GM18861 (cell line): ENCODE data around the gene IL36RN.

ENCODE experiments used
- ATAC-seq: cut with Tn5 transposase; IDR thresholded peaks from one replicate; pipeline ENCODE4 v1.9.1; 2021; ENCODE audit not compliant: unreplicated experiment

IL36RN gene

GRCh38 chr2:113046465-113046864 lies 12.5 kb upstream of the IL36RN start:
- no peak for ATAC-seq

DNA sequence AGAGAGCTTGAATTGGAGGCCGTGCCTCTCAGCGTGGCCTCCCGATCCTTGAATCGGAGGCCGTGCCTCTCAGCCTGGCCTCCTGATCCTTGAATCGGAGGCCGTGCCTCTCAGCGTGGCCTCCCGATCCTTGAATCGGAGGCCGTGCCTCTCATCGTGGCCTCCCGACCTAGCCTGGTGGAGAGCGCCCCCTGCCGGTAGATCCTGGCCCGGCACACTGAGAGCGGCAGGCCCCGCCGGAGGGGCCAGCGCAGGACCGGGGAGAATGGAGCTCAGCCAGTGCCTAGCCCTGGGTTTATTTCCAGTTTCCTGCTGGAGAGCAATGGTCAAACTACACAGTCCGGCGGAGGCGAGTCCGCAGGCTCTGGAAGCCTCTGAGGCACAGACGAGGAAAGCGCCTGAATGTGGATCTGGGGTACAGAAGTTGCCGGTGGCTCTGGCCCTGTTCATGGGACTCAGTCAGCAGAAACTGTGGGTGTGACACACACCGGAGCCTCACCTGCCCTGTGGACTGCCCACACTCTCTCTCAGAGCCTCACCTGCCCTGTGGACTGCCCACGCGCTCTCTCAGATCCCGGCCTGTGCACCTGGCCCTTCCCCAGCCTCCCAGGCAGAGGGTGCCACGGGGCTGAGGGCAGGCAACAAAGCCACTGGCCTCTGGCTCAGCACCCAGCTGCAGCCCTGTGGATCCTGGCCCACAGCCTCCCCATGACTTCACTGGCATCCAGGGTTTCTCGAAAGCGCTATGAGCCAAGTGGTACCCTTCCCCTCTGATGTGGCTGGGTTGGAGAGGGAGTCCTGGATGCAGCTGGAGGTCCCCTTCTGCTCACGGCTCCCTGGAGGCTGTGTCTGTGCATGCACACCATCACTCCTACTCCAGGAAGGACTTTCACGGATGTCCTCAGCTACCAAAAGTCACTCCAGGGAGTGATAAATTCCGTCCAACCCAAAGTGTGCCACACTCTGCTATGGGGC lies 7.8 kb upstream of the IL36RN start:
- ATAC-seq = no peak

DNA sequence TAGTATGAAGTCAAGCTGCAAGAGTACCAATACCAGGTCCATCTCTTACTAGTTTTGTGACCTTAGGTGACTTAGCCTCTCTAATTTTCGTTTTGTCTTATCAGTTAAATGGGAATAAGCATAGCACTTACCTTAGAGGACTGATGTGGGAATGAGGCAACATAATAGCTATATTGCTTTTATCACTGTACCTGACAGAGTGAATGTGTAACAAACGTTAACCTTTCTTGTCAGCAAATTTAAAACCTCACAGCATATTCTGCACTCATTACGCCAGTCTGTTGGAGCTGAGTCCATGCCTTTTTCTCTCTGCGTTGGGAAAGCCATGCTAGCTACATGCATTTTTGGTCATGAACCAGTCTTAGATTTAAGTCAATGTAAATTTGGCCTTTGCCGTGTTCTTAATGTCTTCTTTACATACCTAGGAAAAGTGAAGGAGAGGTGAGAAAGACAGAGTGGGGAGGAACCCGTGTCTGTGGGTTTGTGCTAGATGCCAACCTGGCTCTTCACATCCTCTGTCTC lies 6.5 kb upstream of the IL36RN start, which contains the start of gene IL36B:
Gene IL36B (minus strand): TSS at position 472 of the 522 bp plus-strand sequence.
- no peak for ATAC-seq

- no peak for ATAC-seq
Measured at GRCh38 chr2:113053666-113054065, 5.3 kb upstream of the IL36RN start.

DNA sequence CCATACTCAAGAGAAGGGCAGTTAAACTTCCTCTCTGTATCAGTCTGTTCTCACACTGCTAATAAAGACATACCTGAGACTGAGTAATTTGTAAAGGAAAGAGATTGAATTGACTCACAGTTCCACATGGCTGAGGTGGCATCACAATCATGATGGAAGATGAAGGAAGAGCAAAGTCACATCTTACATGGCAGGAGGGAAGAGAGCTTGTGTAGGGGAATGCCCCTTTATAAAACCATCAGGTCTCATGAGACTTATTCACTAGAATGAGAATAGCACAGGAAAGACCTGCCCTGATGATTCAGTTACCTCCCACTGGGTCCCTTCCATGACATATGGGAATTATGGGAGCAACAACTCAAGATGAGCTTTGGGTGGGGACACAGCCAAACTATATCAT lies 4.9 kb upstream of the IL36RN start:
- ATAC-seq = no peak

GRCh38 chr2:113056521-113056920 lies 2.5 kb upstream of the IL36RN start:
- no peak for ATAC-seq

DNA sequence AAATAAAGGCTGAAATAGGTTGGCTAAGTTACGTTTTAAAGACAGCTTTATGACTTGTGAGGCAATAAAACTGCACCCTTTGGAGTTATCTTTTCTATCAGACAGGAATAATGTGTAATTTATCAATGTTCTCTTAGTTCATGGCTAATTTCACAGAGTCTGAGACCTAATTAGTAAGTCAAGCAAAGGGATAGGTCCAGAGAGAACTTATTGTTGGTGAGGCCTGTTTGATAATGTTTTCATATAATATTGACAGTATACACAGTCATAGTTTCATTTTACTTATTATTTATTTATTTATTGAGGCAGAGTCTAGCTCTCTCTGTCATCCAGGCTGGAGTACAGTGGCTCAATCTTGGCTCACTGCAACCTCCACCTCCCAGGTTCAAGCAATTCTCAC lies 1.9 kb upstream of the IL36RN start:
- no peak for ATAC-seq

- no peak for ATAC-seq
Measured at GRCh38 chr2:113058411-113058994, 495 bp upstream of the IL36RN start.

- ATAC-seq = no peak
Measured at GRCh38 chr2:113060396-113060795, 1.4 kb downstream of the IL36RN start.

- ATAC-seq = no peak
Measured at GRCh38 chr2:113060796-113061195, 1.8 kb downstream of the IL36RN start.

DNA sequence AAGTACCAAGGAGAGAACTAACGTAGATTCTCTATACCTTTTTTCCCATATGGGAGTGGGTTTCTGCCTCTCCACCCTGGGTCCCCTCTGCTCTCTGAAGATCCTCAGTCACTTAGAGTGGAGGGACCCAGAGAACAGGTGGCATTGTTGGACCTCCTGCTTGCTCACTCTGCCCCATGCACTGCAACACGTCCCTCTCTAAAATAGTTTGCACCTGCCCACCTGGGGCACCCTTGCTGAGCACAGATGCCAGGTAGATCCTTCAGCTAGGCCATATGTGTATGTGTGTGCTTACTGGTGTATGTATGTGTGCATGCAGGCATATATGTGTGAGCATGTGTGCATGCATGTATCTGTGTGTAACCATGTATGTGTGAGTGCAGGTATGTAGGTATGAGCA lies 2.2 kb downstream of the IL36RN start:
- ATAC-seq = no peak

- ATAC-seq = no peak
Measured at GRCh38 chr2:113061896-113062770, 3.1 kb downstream of the IL36RN start.

- no peak for ATAC-seq
Measured at GRCh38 chr2:113064281-113064680, 5.3 kb downstream of the IL36RN start.

GRCh38 chr2:113064898-113065297 lies 5.9 kb downstream of the IL36RN start:
- ATAC-seq = no peak

DNA sequence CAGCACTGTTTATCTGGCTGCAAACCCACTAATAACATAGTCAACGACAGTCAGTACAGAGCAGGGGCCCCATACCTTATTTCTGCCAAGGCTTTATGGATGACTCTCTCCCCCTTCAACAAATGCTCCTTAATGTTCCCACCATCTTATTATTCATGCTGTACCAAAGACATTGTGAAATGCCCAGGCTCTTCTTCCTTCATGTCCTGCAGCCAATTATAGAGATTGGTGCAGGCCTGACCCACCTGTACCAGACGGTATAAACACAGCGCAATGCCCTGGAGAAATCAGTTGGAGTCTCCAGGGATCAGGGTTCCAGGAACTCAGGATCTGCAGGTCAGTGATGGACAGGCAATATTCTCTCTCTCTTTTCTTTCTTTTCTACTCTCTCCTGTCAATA lies 8.7 kb downstream of the IL36RN start, which contains the start of gene IL1F10:
Gene IL1F10 (plus strand): TSS at position 290 of the 400 bp plus-strand sequence. CDS start 4,769 bp downstream, outside the sequence.
- ATAC-seq = no peak

GRCh38 chr2:113068249-113068648 lies 9.3 kb downstream of the IL36RN start:
- ATAC-seq = no peak

DNA sequence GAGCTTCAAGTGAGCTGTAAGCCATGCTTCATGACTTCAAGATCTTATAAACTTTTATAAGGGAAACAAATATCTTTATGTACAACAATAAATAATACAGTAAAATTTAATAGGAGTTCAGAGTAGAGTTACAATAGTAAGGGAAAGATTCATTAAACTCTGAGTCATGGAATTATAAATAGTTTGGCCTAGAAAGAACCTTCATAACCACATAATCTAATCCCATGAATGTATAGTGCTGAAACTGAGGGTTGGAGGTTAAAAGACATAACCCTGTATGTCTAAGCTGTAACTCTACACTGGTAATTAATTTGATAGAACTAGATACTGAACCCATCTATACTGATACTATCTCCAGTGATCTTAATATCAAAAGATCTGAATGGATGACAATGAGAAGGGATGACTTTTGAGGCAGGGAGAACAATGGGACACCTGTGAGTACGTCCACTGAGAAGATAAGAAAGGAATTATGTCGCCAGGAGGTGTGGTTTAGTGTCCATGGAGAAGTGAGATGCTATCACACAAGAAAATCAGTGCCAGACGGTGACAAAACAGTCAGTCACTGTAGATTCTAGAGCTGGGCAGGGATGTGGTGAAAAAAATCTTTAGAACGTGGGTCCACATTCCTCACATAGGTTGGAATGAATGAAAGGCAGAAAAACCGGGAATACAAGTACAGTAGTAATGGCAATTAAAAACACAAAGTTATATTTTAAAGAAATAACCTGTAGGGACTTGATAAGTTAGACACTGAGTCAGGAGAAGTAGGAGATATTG lies 9.9 kb downstream of the IL36RN start:
- no peak for ATAC-seq

DNA sequence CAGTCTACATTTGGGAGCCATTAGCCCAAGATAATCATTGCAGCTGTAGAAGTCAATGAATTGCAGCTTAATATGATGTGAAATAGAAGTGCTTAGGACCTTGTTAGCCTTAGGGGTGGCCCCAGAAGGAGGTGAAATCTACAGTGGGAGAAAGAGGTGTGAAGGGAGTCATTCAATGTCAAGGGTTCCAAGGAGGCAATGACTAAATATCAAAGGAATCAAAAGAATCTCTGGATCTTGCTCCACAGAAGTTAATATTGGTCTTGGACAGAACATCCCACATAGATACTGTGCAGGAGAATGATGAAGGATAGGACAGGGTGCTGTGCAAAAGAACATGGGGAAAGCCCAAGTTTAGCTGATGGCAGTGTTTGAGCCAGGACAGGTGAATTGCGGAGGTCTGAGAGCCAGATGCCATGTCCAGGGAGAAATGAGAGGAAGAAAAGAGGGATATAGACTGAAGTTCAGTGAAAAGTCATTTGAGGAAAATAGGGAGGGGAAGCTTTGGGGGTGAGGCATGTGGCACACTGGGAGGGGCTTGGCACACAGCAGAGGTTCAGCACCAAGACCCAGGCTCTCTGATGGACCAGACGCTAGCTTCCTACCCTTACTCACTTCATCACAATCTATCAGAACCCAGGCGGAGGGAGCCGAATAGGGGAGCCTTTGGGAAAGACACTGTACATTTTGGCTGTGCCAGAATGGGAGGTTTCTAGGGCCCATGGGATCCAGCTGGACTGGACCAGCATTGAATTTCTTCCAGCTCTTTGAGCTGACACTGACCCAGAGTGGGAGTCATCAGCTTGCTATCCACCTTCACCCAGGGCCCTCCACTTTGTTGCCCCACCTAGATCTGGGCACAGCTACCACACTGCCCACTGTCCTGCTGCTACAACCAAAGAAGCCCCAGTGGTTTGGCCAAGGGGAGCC lies 10.9 kb downstream of the IL36RN start:
- ATAC-seq = no peak

DNA sequence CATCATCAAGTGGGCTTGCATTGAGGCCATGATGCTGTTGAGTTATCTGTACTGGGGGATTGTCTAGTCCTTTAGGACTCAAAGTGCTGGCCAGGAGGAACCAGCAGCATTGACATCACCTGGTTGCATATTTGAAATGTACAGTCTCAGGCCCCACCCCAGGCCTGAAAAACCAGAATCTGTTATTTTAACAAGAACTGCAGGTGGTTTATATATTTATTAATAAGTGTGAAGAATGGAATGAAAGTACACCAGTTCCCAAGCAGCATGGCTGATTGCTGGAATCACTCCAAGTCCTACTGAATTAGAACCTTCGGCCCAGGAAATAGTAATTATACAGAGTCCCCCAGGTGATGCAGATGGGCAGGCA lies 11.6 kb downstream of the IL36RN start:
- ATAC-seq = no peak
